Measurements from ENCODE around the gene POLR2I.
"Not testable (repeated sequence)": the region's sequence is repeated elsewhere in the genome, so short reads cannot be mapped to it uniquely, and the experiment has no call there.

POLR2I gene

DNA sequence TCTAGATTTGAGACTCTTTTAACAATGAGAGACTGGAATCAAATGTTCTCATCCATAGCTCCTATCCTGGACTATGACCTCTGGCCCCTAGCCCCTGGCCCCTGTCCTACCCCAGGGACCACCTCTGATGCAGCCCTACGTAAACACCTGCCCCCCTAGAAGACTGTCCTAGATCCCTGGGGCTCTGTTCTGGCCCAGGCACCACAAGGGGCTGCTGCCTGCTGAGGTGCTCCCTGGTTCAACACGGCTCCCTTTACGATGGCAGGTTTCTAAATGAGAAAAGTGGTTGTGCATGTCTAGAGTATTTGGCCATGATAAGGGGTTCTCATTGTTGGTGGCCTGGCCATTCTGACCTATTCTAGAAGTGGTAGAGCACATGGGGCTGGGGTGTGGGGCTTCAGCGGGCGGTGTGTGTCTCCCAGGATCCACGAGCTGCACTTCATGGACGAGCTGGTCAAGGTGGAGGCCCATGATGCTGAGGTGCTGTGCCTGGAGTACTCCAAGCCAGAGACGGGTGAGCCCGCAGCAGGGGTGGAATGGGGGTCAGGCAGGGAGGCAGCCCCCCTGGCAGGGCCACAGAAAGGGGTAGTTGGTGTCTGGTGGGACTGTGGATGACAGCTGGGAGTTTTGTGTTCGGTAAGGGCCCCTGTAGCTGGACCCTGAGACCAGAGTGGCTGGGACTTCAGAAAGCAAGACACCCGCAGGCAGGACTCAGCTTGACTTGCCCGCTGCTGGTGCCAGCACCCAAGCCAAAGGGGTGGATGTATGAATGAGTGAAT is 30.3 kb downstream of the POLR2I start:
- in situ Hi-C loops (cut with HindIII; ENCODE audit: low pct_unique_long_range_greater_than_20kb, low sequenced_read_pairs), result no loop called here
- DNase-seq (ENCODE audit: low read depth in 1 of 2, low spot score in 1 of 2), result no peak
- TF ChIP-seq JUND (IDR thresholded peaks at IDR 0.05; ENCODE audit: low read depth), result no peak

DNA sequence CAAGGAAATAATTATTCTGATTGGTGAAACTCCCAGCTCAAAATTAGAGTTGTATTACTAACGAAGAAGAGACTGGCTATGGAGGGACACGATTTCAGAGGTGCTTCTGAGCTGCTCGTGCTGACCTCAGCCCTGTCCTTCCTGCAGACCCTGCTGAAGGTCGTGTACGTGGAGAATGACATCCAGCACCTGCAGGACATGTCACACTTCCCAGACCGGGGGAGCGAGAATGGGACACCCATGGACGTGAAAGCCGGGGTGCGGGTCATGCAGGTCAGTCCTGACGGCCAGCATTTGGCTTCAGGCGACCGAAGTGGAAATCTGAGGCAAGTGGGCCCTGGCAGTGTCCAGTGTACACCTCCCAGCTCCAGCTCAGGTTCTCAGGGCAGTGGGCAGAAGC is 31.8 kb downstream of the POLR2I start:
- DNase-seq (ENCODE audit: low read depth in 1 of 2, low spot score in 1 of 2), result no peak
- no peak for TF ChIP-seq JUND (IDR thresholded peaks at IDR 0.05; ENCODE audit: low read depth)
- in situ Hi-C loops (cut with HindIII; ENCODE audit: low pct_unique_long_range_greater_than_20kb, low sequenced_read_pairs), result no loop called here

DNA sequence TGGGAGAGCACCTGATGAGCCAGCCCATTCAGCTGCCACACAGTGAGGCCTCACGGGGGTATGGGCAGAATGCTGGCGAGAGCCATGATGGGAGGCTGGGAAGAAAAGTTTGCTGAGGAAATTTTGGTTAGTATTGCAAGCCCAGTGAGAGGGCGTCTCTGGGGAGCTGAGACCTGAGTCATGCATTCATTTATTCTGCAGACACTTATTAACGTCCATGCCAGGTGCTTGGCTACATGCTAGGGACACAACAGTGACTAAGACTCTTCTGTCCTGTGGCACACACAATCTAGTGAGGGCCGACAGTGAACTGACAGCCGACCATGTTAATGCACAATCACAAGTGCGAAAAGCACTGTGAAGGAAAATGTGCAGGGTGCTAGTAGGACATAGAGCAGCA is 32.8 kb downstream of the POLR2I start:
- DNase-seq (ENCODE audit: low read depth in 1 of 2, low spot score in 1 of 2), result no peak
- in situ Hi-C loops (cut with HindIII; ENCODE audit: low pct_unique_long_range_greater_than_20kb, low sequenced_read_pairs), result no loop called here
- no peak for TF ChIP-seq JUND (IDR thresholded peaks at IDR 0.05; ENCODE audit: low read depth)

DNA sequence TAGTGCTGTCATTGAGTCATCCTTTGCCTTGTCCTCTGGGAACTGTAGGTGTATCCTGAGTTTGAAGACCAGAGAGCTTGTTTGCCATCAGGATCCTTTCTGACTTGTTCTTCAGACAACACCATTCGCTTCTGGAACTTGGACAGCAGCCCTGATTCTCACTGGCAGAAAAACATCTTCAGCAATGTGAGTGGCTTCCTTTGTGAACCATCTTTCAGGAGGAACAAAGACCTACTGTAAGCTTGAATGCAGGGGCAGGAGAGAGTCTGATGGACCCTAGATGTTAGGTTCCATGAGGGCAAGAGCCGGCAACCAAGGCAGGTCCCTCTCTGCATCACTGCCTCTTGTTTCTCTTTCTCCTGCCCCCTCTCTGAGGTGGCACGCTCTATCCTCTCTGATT is 33.3 kb downstream of the POLR2I start:
- no peak for TF ChIP-seq JUND (IDR thresholded peaks at IDR 0.05; ENCODE audit: low read depth)
- in situ Hi-C loops (cut with HindIII; ENCODE audit: low pct_unique_long_range_greater_than_20kb, low sequenced_read_pairs), result no loop called here
- no peak for DNase-seq (ENCODE audit: low read depth in 1 of 2, low spot score in 1 of 2)

DNA sequence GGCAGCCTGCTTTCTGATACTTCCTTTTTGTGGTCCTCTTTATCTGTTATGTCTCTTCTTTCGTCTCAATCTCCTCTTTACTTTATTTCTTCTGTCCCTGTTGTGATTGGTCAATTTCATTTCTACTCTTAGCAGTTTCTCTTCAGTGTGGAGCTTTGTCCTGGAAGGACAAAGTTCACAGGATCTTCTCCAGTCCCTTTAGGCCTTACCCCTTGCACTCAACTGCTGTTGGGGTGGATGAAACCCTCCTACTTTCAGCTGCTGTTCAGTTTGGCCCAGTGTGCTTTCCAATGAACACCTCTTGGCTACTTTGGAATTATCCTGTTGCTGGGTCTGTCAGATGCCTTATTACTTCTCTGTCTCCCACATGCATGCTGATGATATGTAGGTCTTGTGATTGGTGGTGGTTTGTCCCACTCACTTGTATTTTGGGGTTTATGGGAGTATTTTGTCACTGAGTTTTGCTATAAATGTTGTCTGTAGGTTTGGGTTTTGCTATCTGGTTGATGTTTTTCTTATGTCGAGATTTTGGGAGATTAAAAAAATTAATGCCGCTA is 35.2 kb downstream of the POLR2I start:
- DNase-seq (ENCODE audit: low read depth in 1 of 2, low spot score in 1 of 2), result no peak
- in situ Hi-C loops (cut with HindIII; ENCODE audit: low pct_unique_long_range_greater_than_20kb, low sequenced_read_pairs), result no loop called here
- no peak for TF ChIP-seq JUND (IDR thresholded peaks at IDR 0.05; ENCODE audit: low read depth)

DNA sequence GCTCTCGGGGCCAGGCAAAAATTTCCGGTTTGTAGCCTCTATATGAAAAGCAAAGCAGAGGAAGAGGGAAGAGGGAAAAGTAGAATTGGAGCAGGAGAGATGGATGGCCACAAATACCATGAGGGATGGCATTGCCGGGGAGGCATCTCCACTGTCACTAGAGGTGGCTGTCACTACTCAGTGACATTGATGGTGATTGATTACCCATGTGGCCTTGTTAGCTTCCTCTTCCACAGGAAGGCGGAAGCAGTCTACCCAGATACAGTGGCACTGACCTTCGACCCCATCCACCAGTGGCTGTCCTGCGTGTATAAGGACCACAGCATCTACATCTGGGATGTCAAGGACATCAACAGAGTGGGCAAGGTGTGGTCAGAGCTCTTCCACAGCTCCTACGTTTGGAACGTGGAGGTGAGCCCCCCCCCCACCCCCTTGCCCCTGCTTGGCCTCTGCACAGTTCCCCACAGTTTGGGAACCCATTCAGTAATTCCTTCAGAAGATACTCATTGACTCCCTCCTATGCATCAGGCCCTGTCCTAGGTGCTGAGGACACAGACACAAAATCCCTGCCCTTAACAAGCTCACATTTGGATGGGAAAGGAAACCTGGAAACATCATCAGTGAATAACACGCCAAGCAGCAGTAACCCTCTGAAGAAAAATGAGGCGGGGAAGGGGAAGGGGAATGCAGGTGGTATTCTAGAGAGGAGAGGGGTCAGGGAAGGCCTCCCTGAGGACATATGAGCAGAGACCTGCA is 41.4 kb downstream of the POLR2I start:
- TF ChIP-seq JUND (IDR thresholded peaks at IDR 0.05; ENCODE audit: low read depth), result no peak
- in situ Hi-C loops (cut with HindIII; ENCODE audit: low pct_unique_long_range_greater_than_20kb, low sequenced_read_pairs), result no loop called here
- DNase-seq (ENCODE audit: low read depth in 1 of 2, low spot score in 1 of 2), result no peak

DNA sequence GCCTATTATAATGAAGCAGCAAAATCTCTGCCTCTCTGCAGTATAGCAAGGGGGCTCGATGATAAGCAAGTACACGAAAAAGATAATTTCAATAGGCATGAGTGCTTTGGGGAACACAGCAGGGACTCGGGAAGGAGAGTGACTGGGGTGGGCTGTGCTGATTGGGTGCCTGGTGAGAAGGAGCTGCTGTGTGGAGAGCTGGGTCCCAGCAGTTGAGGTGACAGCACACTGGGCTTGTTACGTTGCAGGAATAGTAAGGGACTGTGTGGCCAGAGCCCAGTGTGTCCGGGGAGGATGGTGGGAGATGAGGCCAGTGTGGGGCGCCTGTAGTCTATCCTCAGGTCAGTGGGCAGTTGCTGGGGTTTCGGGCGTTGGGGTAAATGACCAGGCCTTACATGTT is 42.6 kb downstream of the POLR2I start:
- DNase-seq (ENCODE audit: low read depth in 1 of 2, low spot score in 1 of 2), result no peak
- no peak for TF ChIP-seq JUND (IDR thresholded peaks at IDR 0.05; ENCODE audit: low read depth)
- in situ Hi-C loops (cut with HindIII; ENCODE audit: low pct_unique_long_range_greater_than_20kb, low sequenced_read_pairs), result no loop called here

DNA sequence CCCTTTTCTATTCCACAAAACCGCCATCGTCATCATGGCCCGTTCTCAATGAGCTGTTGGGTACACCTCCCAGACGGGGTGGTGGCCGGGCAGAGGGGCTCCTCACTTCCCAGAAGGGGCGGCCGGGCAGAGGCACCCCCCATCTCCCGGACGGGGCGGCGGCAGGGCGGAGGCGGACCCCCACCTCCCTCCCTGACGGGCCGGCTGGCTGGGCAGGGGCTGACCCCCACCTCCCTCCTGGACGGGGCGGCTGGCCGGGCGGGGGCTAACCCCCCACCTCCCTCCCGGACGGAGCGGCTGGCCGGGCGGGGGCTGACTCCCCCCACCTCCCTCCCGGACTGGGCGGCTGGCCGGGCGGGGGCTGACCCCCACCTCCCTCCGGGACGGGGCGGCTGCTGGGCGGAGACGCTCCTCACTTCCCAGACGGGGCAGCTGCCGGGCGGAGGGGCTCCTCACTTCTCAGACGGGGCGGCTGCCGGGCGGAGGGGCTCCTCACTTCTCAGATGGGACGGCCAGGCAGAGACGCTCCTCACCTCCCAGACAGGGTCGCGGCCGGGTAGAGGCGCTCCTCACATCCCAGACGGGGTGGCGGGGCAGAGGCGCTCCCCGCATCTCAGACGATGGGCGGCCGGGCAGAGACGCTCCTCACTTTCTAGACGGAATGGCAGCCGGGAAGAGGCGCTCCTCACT is 45.7 kb downstream of the POLR2I start:
- DNase-seq (ENCODE audit: low read depth in 1 of 2, low spot score in 1 of 2); in situ Hi-C loops (cut with HindIII; ENCODE audit: low pct_unique_long_range_greater_than_20kb, low sequenced_read_pairs): not testable (repeated sequence)

DNA sequence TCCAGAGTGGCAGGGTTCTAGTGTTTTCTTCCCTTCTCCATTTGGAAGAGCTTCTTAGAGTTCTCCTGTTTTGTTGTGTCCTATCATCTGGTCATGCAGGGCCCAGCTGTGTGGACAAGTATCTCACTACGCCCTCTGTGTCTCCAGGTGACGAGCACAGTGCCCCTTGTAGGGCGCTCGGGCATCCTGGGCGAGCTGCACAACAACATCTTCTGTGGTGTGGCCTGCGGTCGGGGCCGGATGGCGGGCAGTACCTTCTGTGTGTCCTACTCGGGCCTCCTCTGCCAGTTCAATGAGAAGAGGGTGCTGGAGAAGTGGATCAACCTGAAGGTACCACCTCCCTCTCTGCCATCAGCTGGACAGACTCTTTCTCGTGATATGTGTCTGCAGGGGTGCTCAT is 47.0 kb downstream of the POLR2I start:
- no peak for TF ChIP-seq JUND (IDR thresholded peaks at IDR 0.05; ENCODE audit: low read depth)
- in situ Hi-C loops (cut with HindIII; ENCODE audit: low pct_unique_long_range_greater_than_20kb, low sequenced_read_pairs), result no loop called here
- DNase-seq (ENCODE audit: low read depth in 1 of 2, low spot score in 1 of 2), result no peak

DNA sequence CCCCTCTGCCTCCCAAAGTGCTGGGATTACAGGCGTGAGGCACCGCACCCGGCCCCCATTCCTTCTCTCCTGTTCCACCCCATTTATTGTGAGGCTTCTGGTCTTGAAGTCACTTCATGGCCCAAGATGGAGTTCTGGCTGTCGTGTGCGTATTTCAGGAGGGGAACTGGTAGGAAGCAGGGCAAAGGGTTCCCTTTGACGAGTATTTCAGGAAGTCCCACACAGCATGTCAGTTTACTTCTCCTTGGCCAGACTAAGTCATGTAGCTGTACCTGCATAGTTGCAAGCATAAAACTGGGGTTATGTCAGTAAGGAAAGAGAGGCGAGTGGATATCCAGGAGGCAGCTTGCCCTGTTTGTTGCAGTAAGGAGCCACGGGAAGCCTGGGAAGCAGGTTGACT is 49.8 kb downstream of the POLR2I start:
- no peak for TF ChIP-seq JUND (IDR thresholded peaks at IDR 0.05; ENCODE audit: low read depth)
- no peak for DNase-seq (ENCODE audit: low read depth in 1 of 2, low spot score in 1 of 2)
- in situ Hi-C loops (cut with HindIII; ENCODE audit: low pct_unique_long_range_greater_than_20kb, low sequenced_read_pairs), result no loop called here

All from T47D (cell line).